Vagina (tissue), 2 donors: ENCODE measurements around the gene DNM3. TPM values are rescaled to one million over a fixed set of nuclear protein-coding genes. Genes with fewer than 3 reads are reported as not detected.

Source experiments
- DNase-seq, 2 donors: peaks; one replicate each; pipeline ENCODE4 v3.0.0-alpha.2; 2017; ENCODE audit errors: extremely low spot score in 2 of 2
- H3K27ac ChIP-seq: fragments of 200-600 bp; sonication (generic); one replicate; pipeline ENCODE4 v1.5.1; 2019
- H3K27me3 ChIP-seq: fragments of 200-600 bp; sonication (generic); one replicate; pipeline ENCODE4 v1.5.1; 2019
- H3K36me3 ChIP-seq, 2 donors: fragments of 200-600 bp; sonication (generic); one replicate each; pipeline ENCODE4 v1.5.1; 2017 to 2019
- H3K4me1 ChIP-seq: fragments of 200-600 bp; sonication (generic); one replicate; pipeline ENCODE4 v1.5.1; 2019
- H3K4me3 ChIP-seq, 2 donors: fragments of 200-600 bp; sonication (generic); 1 replicate in 1 of 2; 2 replicates in 1 of 2; pipeline ENCODE4 v1.5.1; 2016 to 2019
- H3K9me3 ChIP-seq: fragments of 200-600 bp; sonication (generic); one replicate; pipeline ENCODE4 v1.5.1; 2019
- POLR2A ChIP-seq, 2 donors: fragments of 450-650 bp; IDR thresholded peaks; one replicate each; pipeline ENCODE4 v1.6.1; 2017; ENCODE audit warnings: antibody characterized with exemption in 2 of 2, mild to moderate bottlenecking in 2 of 2, moderate library complexity in 2 of 2
- POLR2AphosphoS5 ChIP-seq, 2 donors: sonication (generic); formaldehyde crosslinking; IDR thresholded peaks; one replicate each; pipeline ENCODE4 v1.9.0; 2017; ENCODE audit warnings: antibody characterized with exemption in 2 of 2, mild to moderate bottlenecking in 2 of 2, low read depth in 1 of 2; ENCODE audit not compliant: insufficient read depth in 1 of 2
- intact Hi-C: fragments of 100-400 bp; cut with DNase I; formaldehyde crosslinking; loops from one replicate; pipeline ENCODE4 v1.15.1; 2023
- total RNA-seq: library from RNA; depleted of rRNA; stranded (reverse); fragments of >200 nt; gene quantifications from one replicate; pipeline ENCODE4 v1.2.3, GENCODE V29; 2016
- TF ChIP-seq, protein P1 (sequence below), 3 experiments: fragments of 450-650 bp in 2 of 3; fragments of 200-600 bp in 1 of 3; sonication (generic) in 1 of 3; IDR thresholded peaks; one replicate each; pipeline ENCODE4 v1.5.1; 2017 to 2019; ENCODE audit warnings: antibody characterized with exemption in 3 of 3, mild to moderate bottlenecking in 2 of 3, moderate library complexity in 2 of 3

Gene DNM3
- total RNA-seq, 1 donor from 2014 or later = 15.5 TPM

DNA sequence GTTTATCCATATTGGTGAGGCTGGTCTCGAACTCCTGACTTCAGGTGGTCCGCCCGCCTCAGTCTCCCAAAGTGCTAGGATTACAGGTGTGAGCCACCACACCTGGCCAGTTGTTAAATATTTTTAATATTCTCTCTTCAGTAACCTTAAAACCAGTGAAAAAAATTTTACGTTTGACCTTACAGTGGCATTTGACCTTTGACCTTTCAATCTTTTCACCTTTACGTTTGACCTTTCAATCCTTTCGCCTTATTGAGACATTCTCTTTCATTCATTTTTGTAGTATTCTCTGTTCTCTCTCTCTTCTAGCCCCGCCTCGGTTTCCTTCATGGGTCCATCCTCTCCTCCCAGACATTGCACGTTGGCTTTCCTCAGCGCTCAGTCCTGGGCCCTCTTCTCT, 277.9 kb downstream of the DNM3 start:
- intact Hi-C loops = no loop called here
- no peaks in the 10 kb centered on the region for H3K36me3 ChIP-seq
- H3K9me3 ChIP-seq = no peaks in the 10 kb centered on the region
- no peak overlapping the region for H3K27ac ChIP-seq
- no peak for DNase-seq
- no peak overlapping the region for H3K4me3 ChIP-seq
- no peaks in the 10 kb centered on the region for H3K4me1 ChIP-seq
- no peaks in the 10 kb centered on the region for H3K27me3 ChIP-seq
- no peak for TF ChIP-seq POLR2AphosphoS5 (IDR thresholded peaks at IDR 0.05; ENCODE audit: insufficient read depth in 1 of 2, low read depth in 1 of 2)
- TF ChIP-seq, protein P1, sequence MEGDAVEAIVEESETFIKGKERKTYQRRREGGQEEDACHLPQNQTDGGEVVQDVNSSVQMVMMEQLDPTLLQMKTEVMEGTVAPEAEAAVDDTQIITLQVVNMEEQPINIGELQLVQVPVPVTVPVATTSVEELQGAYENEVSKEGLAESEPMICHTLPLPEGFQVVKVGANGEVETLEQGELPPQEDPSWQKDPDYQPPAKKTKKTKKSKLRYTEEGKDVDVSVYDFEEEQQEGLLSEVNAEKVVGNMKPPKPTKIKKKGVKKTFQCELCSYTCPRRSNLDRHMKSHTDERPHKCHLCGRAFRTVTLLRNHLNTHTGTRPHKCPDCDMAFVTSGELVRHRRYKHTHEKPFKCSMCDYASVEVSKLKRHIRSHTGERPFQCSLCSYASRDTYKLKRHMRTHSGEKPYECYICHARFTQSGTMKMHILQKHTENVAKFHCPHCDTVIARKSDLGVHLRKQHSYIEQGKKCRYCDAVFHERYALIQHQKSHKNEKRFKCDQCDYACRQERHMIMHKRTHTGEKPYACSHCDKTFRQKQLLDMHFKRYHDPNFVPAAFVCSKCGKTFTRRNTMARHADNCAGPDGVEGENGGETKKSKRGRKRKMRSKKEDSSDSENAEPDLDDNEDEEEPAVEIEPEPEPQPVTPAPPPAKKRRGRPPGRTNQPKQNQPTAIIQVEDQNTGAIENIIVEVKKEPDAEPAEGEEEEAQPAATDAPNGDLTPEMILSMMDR (IDR thresholded peaks at IDR 0.05) = no peak
- no peak for TF ChIP-seq POLR2A (IDR thresholded peaks at IDR 0.05)

DNA sequence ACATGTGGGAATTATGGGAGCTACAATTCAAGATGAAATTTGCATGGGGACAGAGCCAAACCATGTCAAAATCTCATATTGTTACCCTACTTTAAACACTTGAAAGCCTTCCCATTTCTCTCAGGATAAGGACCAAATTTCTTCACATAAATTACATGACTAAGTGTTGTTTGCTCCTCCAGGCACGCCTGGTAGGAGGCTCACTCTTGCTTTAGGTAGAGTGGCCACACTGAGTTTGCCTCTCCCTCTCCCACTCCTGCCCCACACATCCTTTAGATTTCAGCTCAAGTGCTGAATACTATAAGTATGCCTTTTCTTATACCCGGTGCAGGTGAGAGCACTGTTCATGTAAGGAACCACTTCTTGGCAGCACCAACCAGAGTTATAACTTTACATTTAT, 279.1 kb downstream of the DNM3 start:
- no peak for DNase-seq
- no peaks in the 10 kb centered on the region for H3K27me3 ChIP-seq
- TF ChIP-seq POLR2AphosphoS5 (IDR thresholded peaks at IDR 0.05; ENCODE audit: insufficient read depth in 1 of 2, low read depth in 1 of 2) = no peak
- TF ChIP-seq, protein P1 (IDR thresholded peaks at IDR 0.05) = no peak
- TF ChIP-seq POLR2A (IDR thresholded peaks at IDR 0.05) = no peak
- H3K9me3 ChIP-seq = no peaks in the 10 kb centered on the region
- H3K27ac ChIP-seq = no peak overlapping the region
- intact Hi-C loops = no loop called here
- no peak overlapping the region for H3K4me3 ChIP-seq
- H3K36me3 ChIP-seq = no peaks in the 10 kb centered on the region
- no peaks in the 10 kb centered on the region for H3K4me1 ChIP-seq

DNA sequence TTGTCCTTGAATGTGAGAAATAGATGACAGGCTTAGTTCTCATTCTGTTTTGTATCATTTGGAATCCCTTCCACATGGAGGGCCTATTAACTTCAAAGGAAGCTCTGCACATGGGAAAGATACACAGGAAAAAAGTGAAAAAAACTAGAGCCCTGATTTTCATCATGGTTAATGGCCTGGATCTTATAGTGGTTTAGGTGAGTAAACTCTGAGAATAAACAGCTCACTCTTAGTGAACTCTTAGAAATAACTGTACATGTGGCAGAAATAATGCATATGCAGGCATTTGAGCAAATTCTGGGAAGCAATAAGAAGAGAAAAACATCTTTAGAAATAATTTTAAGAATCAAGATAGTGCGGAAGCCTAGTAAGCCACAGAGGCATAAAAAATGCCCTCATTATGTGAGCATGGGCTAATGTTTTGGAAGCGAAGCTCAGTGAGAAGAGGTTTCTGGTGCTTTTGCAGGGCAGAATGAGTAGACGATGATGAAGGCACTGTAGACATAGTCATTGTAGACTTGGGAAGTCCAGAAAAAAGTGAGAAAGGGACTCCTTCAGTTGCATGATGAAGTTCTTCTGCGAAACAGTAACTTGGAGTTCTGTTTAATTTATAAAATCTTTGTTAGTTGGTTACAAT, 279.9 kb downstream of the DNM3 start:
- TF ChIP-seq, protein P1 (IDR thresholded peaks at IDR 0.05) = no peak
- TF ChIP-seq POLR2A (IDR thresholded peaks at IDR 0.05) (no peak), POLR2AphosphoS5 (IDR thresholded peaks at IDR 0.05; ENCODE audit: insufficient read depth in 1 of 2, low read depth in 1 of 2) (no peak)
- intact Hi-C loops = no loop called here
- DNase-seq = no peak
- no peak overlapping the region for H3K4me3 ChIP-seq
- no peaks in the 10 kb centered on the region for H3K4me1 ChIP-seq
- no peaks in the 10 kb centered on the region for H3K27me3 ChIP-seq
- H3K27ac ChIP-seq = no peak overlapping the region
- H3K36me3 ChIP-seq = no peaks in the 10 kb centered on the region
- H3K9me3 ChIP-seq = no peaks in the 10 kb centered on the region

DNA sequence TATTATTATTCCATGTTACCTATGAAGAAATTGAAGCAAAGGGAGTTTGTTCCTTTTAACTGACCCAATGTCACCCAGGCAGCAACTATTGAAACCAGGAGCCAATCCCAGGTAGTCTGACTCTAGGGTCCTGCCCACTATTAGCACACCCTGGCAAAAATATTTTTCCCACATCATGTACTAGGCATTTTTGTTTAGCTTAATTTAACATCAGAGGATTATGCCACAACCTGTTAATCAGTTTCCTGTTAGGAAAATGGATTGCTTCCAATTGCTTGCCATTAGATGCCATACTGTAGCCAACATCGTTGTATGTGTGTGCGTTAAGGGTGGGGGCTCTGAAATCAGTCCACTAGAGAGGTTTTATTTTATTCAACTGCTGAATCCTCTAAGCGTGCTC, 281.1 kb downstream of the DNM3 start:
- H3K4me1 ChIP-seq = no peaks in the 10 kb centered on the region
- H3K36me3 ChIP-seq = no peaks in the 10 kb centered on the region
- intact Hi-C loops = no loop called here
- H3K4me3 ChIP-seq = no peak overlapping the region
- TF ChIP-seq, protein P1 (IDR thresholded peaks at IDR 0.05) = no peak
- TF ChIP-seq POLR2AphosphoS5 (IDR thresholded peaks at IDR 0.05; ENCODE audit: insufficient read depth in 1 of 2, low read depth in 1 of 2) = no peak
- no peak for TF ChIP-seq POLR2A (IDR thresholded peaks at IDR 0.05)
- no peaks in the 10 kb centered on the region for H3K9me3 ChIP-seq
- H3K27me3 ChIP-seq = no peaks in the 10 kb centered on the region
- no peak for DNase-seq
- no peak overlapping the region for H3K27ac ChIP-seq

DNA sequence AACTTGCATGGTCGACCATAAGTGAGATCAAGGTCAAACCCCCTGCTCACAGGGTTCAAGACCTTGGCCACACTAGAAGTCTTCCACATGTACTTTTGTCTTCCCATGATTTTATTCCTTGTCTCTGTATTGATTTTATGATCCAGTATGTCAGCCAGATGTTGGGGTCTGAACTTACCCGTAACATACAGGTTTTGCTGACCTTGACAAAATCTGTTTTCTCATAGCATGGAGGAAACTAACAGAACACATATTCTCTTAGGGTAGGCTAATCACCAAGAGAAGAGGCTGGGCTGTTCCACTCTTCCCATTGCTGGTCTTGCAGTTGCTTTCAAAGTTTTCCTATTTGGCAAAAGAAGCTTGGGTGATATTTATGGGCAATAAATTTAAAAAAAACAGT, 284.0 kb downstream of the DNM3 start:
- TF ChIP-seq, protein P1 (IDR thresholded peaks at IDR 0.05) = no peak
- TF ChIP-seq POLR2A (IDR thresholded peaks at IDR 0.05) (no peak), POLR2AphosphoS5 (IDR thresholded peaks at IDR 0.05; ENCODE audit: insufficient read depth in 1 of 2, low read depth in 1 of 2) (no peak)
- no peaks in the 10 kb centered on the region for H3K27me3 ChIP-seq
- intact Hi-C loops = no loop called here

More for the DNA sequence above, 284.0 kb downstream of the DNM3 start:
- Histone ChIP-seq H3K27ac (no peak overlapping the region), H3K4me3 (no peak overlapping the region), H3K9me3 (no peaks in the 10 kb centered on the region), H3K36me3 (no peaks in the 10 kb centered on the region), H3K4me1 (no peaks in the 10 kb centered on the region)
- DNase-seq = no peak
